T-helper 1 cell treated with Interleukin-12 subunit alpha and Interleukin-12 subunit beta and Interleukin-4 antibody, amounts not matched to agents 30 ng/mL and 1 ng/mL, for 36 hours (primary cell): ENCODE results near the gene OR1I1. TPM values are rescaled to one million over a fixed set of nuclear protein-coding genes. Genes with fewer than 3 reads are reported as not detected.
"Not testable (repeated sequence)": the region's sequence is repeated elsewhere in the genome, so short reads cannot be mapped to it uniquely, and the experiment has no call there.

ENCODE experiments used
- intact Hi-C: fragments of 100-400 bp; cut with micrococcal nuclease; formaldehyde crosslinking; loops from one replicate; pipeline ENCODE4 v1.15.1; 2024
- total RNA-seq: library from RNA; stranded (reverse); gene quantifications from 2 replicates; pipeline ENCODE4 v1.2.3, GENCODE V29; 2022

OR1I1 gene
- not detected in 2 replicates for total RNA-seq

GRCh38 chr19:15081911-15082310 lies at the start of gene OR1I1:
Gene OR1I1, plus strand, starts transcription at chr19:15082211. Its CDS starts 4,855 bp downstream, at chr19:15087066.
- intact Hi-C loops = no loop called here

GRCh38 chr19:15035795-15036311 lies 46.2 kb upstream of the OR1I1 start:
- intact Hi-C loops = no loop called here

GRCh38 chr19:15037586-15037985 lies 44.4 kb upstream of the OR1I1 start:
- intact Hi-C loops = no loop called here

GRCh38 chr19:15038294-15038693 lies 43.7 kb upstream of the OR1I1 start:
- intact Hi-C loops = no loop called here

GRCh38 chr19:15042003-15042402 lies 40.0 kb upstream of the OR1I1 start:
- intact Hi-C loops = no loop called here

GRCh38 chr19:15042826-15043225 lies 39.2 kb upstream of the OR1I1 start:
- intact Hi-C loops = no loop called here

- intact Hi-C loops = no loop called here
These were observed 36.5 kb upstream of the OR1I1 start for GRCh38 chr19:15045506-15045905.

GRCh38 chr19:15047680-15048079 lies 34.3 kb upstream of the OR1I1 start:
- intact Hi-C loops = no loop called here

GRCh38 chr19:15048128-15048527 lies 33.9 kb upstream of the OR1I1 start:
- intact Hi-C loops = no loop called here

GRCh38 chr19:15048885-15049541 lies 33.0 kb upstream of the OR1I1 start, which contains the start of gene CASP14:
Gene CASP14, plus strand, starts transcription at chr19:15049480. Its CDS starts 2,772 bp downstream, at chr19:15052252.
- intact Hi-C loops = no loop called here

- intact Hi-C loops = no loop called here
These were observed 31.4 kb upstream of the OR1I1 start for GRCh38 chr19:15050639-15051038.

GRCh38 chr19:15062036-15062435 lies 20.0 kb upstream of the OR1I1 start:
- intact Hi-C loops = no loop called here

GRCh38 chr19:15070386-15070785 lies 11.6 kb upstream of the OR1I1 start:
- intact Hi-C loops = not testable (repeated sequence)

GRCh38 chr19:15072930-15073647 lies 8.9 kb upstream of the OR1I1 start:
- intact Hi-C loops = no loop called here

GRCh38 chr19:15074371-15074770 lies 7.6 kb upstream of the OR1I1 start:
- intact Hi-C loops = no loop called here

- intact Hi-C loops = no loop called here
These were observed 6.2 kb upstream of the OR1I1 start for GRCh38 chr19:15075806-15076205.

GRCh38 chr19:15080002-15080401 lies 2.0 kb upstream of the OR1I1 start:
- intact Hi-C loops = not testable (repeated sequence)

- intact Hi-C loops = no loop called here
These were observed 5.2 kb downstream of the OR1I1 start for GRCh38 chr19:15087182-15087581.

GRCh38 chr19:15091918-15092753 lies 10.1 kb downstream of the OR1I1 start:
- intact Hi-C loops = loop anchor here (1.0 to 2.0 kb wide), 6 partner anchors 58 to 464 kb away; partner anchors contain the start of genes AKAP8 and AKAP8L

GRCh38 chr19:15093001-15093400 lies 11.0 kb downstream of the OR1I1 start:
- intact Hi-C loops = loop anchor here (2.0 kb wide), 1 partner anchor 286 kb away; the partner anchor contains the start of gene AKAP8

GRCh38 chr19:15096223-15096622 lies 14.2 kb downstream of the OR1I1 start:
- intact Hi-C loops = no loop called here
